HG03558 (cell line): Measurements from ENCODE around the gene DNAJA2.

Experiments
- ATAC-seq: cut with Tn5 transposase; IDR thresholded peaks from one replicate; pipeline ENCODE4 v1.9.1; 2021; ENCODE audit warnings: moderate number of reproducible peaks; ENCODE audit not compliant: unreplicated experiment; ENCODE audit errors: extremely low read depth

DNAJA2 gene

GRCh38 chr16:46929378-46930332, 43.8 kb downstream of the DNAJA2 start:
- no peak for ATAC-seq

DNA sequence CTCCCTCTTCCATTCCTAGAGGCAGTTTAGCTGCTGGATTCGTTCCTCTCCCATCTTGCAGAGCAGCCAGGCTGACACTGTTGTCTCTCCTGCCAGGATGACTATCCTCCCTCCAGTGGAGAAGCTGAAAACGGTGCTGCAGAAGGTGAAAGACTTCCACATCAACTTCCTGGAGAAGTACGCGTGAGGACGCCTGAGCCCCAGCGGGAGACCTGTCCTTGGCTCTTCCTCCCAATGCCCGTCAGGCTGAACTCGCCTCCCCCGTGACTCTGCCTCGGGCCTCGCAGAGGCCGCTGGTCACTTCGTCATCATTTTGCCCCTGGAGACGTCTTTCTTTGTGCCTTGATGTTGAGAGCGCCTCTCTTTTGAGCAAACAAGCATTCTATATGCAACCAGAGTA, 44.7 kb downstream of the DNAJA2 start:
- ATAC-seq: no peak

GRCh38 chr16:46927273-46927672, 46.2 kb downstream of the DNAJA2 start:
- ATAC-seq: no peak

DNA sequence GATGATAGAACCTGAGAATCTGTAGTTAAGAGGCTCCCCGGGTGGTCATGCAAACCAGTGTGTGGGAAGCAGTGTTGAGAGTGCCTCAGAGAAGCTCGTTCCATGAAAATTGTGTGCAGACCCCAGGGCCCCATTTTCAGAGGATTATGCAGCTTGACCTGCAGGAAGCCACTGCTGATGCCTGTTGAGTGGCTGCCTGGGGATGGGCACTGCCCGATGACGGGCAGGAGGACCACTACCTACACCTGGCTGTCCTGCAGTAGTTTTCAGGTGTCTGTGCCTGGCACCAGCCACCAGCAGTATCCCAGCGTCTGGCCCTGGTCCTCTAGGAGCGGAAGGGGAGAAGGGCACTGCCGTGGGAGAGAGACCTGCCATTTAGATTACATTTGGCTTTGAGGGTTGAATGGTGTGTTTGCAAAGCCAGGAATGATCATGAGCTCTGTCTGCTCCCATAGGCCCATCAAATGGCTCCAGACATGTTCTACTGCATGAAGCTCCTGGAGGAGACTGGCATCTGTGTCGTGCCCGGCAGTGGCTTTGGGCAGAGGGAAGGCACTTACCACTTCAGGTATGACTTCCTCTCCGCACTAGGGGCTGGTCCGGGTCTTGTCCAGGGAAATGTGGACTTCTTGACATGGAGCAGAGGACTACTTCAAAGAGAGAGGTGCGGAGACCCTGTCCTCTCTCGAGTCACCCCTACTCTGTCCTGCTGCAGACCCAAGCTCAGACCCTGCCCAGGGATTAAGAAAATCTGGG, 46.8 kb downstream of the DNAJA2 start:
- ATAC-seq: no peak

GRCh38 chr16:46924402-46924801, 49.1 kb downstream of the DNAJA2 start:
- no peak for ATAC-seq

GRCh38 chr16:46923513-46924295, 49.8 kb downstream of the DNAJA2 start:
- ATAC-seq: no peak

DNA sequence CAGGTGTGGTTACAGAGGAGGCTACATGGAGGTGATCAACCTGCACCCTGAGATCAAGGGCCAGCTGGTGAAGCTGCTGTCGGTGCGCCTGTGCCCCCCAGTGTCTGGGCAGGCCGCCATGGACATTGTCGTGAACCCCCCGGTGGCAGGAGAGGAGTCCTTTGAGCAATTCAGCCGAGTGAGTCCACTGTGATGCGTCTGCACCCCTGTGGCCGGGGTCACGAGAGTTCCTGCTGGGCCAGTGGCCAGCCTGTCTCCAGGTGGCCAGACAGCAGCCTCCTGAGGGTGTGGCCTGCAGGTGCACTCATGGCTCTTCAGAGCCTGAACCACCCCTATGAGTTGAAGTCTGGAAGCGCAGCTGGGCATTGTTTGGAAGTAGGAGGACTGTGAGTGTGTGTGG, 51.2 kb downstream of the DNAJA2 start:
- ATAC-seq: no peak

DNA sequence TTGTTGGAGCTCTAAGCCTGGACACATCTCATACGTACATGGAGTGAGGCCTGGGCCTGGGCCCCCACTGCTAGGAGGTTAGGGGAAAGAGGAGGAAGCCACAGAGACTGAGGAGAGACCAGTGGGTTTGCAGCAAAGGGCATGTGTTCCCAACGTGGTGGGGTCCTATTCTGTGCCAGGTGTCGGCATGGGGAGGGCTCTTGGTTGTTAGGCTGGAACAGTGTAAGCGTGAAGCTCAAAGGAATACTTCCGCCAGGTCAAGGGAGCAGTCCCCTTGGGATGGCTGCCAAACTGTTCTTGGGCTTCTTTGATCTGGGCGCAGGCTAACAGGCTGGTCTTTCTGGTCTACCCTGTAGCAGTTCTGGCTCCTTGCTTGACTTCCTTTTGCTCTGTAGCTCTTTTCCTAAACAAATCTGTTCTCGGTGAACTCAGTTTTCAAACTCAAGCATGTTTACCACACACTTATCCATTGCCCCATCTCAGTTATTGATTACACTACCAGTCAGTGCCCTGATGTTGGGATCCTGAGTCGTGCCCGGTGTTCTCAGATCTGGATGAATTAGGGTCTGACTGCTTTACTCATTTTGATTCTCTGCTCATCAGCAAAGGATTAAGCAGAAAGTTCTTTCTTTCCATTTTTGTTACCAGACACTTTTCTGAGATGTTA, 52.9 kb downstream of the DNAJA2 start:
- no peak for ATAC-seq

- ATAC-seq: peak; percentile 79
These were observed 54.3 kb downstream of the DNAJA2 start for GRCh38 chr16:46918905-46919792.

GRCh38 chr16:46918400-46918799, 55.1 kb downstream of the DNAJA2 start:
- ATAC-seq: no peak

DNA sequence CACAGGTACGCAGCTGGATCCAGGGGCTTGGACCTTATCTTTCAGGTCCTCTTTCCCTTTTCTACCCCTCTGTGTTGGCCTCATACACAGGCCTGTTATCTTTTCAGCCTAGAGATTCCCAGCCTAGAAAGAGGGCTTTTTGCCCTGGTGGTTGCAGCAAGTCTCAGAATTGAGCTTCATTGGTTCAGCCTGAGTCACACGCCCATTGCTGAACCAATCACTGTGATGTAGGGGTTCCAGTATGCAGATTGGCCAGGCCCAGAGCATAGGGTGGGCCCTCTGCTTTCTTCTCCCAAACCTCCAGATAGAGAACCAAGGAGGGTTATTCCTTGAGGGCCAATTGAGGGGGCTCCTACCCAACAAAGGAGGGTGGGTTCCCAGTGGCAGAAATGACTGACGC, 56.5 kb downstream of the DNAJA2 start:
- no peak for ATAC-seq

DNA sequence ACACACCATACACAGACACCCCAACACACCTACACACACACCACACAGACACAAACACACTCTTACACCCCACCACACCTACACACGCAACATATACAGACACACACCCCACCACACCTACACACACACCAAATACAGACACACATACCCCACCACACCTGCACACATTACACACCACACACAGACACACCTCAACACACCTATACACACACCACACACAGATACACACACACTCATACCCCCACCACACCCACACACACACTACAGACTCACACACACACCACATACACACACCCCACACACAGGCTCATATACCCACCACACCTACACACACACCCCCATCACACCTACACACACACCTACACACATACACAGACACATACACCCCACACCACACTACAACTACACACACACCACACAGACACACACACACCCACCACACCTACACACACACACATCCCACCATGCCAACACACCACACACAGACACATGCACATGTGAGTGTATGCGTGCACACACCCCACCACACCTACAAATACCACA, 57.9 kb downstream of the DNAJA2 start:
- no peak for ATAC-seq

GRCh38 chr16:46914556-46915201, 58.8 kb downstream of the DNAJA2 start:
- ATAC-seq: no peak

- no peak for ATAC-seq
These were observed 61.8 kb downstream of the DNAJA2 start for GRCh38 chr16:46911650-46912049.

GRCh38 chr16:46911038-46911437, 62.4 kb downstream of the DNAJA2 start:
- ATAC-seq: peak; percentile 70

DNA sequence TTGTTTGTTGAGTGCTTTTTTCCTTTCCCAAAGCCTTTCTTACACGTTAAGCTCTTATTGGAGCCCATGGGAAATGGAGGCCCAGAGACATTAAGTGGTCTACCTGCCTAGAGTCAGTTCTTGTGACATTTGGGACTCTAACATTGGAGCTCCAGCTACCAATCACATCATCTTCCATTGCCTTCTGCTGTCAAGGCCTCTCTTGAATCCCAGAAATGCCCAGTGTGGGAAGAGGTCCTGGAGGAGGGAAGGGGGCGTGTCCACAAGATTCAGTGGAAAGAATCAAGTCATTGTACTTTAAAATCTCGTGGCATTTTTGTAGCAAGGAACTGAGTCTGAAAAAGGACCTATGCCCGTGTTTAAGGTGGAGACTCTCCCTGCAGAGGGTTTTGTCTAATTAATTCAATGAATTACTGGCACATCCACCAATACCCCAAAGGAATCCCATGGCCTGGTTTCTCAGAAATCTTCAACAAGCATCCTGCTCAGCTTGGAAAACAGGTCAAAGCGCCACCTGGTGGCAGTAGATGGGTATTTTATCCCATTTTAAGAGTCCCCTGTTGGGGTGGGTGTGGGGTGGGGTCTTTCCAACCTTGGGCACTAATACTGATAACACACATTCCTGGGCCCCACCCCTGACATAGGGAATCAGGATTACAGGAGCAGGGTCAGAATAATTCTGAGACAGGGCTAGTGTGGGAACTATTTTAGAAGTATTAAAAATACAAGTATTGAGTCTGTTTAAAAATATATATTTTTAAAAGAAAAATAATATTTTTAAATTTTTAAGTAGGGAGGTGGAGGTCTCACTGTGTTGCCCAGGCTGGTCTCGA, 64.7 kb downstream of the DNAJA2 start:
- no peak for ATAC-seq

- ATAC-seq: no peak
These were observed 66.3 kb downstream of the DNAJA2 start for GRCh38 chr16:46907061-46907774.
